H9 (cell line): ENCODE results near the gene TBCEL. TPM values are rescaled to one million over a fixed set of nuclear protein-coding genes. Genes with fewer than 3 reads are reported as not detected.

Source experiments
- DNase-seq: peaks from one replicate; pipeline ENCODE4 v3.0.0-alpha.2; 2017
- H2AFZ ChIP-seq: one replicate; pipeline ENCODE4 v1.6.1; 2013; ENCODE audit warnings: mild to moderate bottlenecking, low read length, control low read depth, moderate library complexity
- H2AK5ac ChIP-seq: 2 replicates; pipeline ENCODE4 v1.6.1; 2013; ENCODE audit warnings: low read length, control low read depth, mixed read lengths; ENCODE audit not compliant: insufficient read length
- H2BK120ac ChIP-seq: one replicate; pipeline ENCODE4 v1.6.1; 2013; ENCODE audit warnings: low read depth, mild to moderate bottlenecking, low read length, control low read depth, inconsistent platforms; ENCODE audit not compliant: poor library complexity, severe bottlenecking
- H2BK12ac ChIP-seq: 2 replicates; pipeline ENCODE4 v1.6.1; 2013; ENCODE audit warnings: low read length, control low read depth, mixed read lengths, low read depth; ENCODE audit not compliant: insufficient read length
- H2BK15ac ChIP-seq: 2 replicates; pipeline ENCODE4 v1.6.1; 2013; ENCODE audit warnings: low read depth, low read length, control low read depth
- H2BK20ac ChIP-seq: one replicate; pipeline ENCODE4 v1.6.1; 2013; ENCODE audit warnings: low read depth, mild to moderate bottlenecking, low read length, control low read depth, inconsistent platforms; ENCODE audit not compliant: poor library complexity, severe bottlenecking
- H2BK5ac ChIP-seq: 2 replicates; pipeline ENCODE4 v1.6.1; 2013; ENCODE audit warnings: low read length, control low read depth, mixed read lengths; ENCODE audit not compliant: insufficient read length
- H3K14ac ChIP-seq: 2 replicates; pipeline ENCODE4 v1.6.1; 2013; ENCODE audit warnings: low read length, control low read depth; ENCODE audit not compliant: insufficient read depth
- H3K18ac ChIP-seq: 2 replicates; pipeline ENCODE4 v1.6.1; 2013; ENCODE audit warnings: low read depth, mild to moderate bottlenecking, mixed read lengths, low read length, control low read depth; ENCODE audit not compliant: insufficient read length
- H3K23ac ChIP-seq: 2 replicates; pipeline ENCODE4 v1.6.1; 2013; ENCODE audit warnings: low read length, control low read depth, mixed read lengths, low read depth; ENCODE audit not compliant: insufficient read length
- H3K23me2 ChIP-seq: 2 replicates; pipeline ENCODE4 v1.6.1; 2013; ENCODE audit warnings: low read depth, mild to moderate bottlenecking, mixed read lengths, low read length, control low read depth; ENCODE audit not compliant: insufficient read length, poor library complexity, severe bottlenecking
- H3K27ac ChIP-seq: 2 replicates; pipeline ENCODE4 v1.5.1; 2013; ENCODE audit warnings: low read length, control low read depth, mixed read lengths, low read depth; ENCODE audit not compliant: insufficient read length
- H3K27me3 ChIP-seq: 2 replicates; pipeline ENCODE4 v1.6.1; 2013; ENCODE audit warnings: low read length, control low read depth, inconsistent platforms; ENCODE audit not compliant: insufficient read depth
- H3K4ac ChIP-seq: 2 replicates; pipeline ENCODE4 v1.6.1; 2013; ENCODE audit warnings: low read depth, mild to moderate bottlenecking, control low read depth, inconsistent platforms, low read length, moderate library complexity
- H3K4me1 ChIP-seq: 2 replicates; pipeline ENCODE4 v1.6.1; 2013; ENCODE audit warnings: low read length, control low read depth, inconsistent platforms; ENCODE audit not compliant: insufficient read depth
- H3K4me2 ChIP-seq: 2 replicates; pipeline ENCODE4 v1.6.1; 2013; ENCODE audit warnings: low read length, control low read depth, mixed read lengths; ENCODE audit not compliant: insufficient read length, insufficient read depth
- H3K56ac ChIP-seq: 2 replicates; pipeline ENCODE4 v1.6.1; 2013; ENCODE audit warnings: low read depth, mild to moderate bottlenecking, mixed read lengths, low read length, control low read depth; ENCODE audit not compliant: insufficient read length
- H3K79me1 ChIP-seq: 2 replicates; pipeline ENCODE4 v1.6.1; 2013; ENCODE audit warnings: low read depth, mild to moderate bottlenecking, moderate library complexity, low read length, control low read depth, inconsistent platforms; ENCODE audit not compliant: insufficient read depth, poor library complexity, severe bottlenecking
- H3K79me2 ChIP-seq: 2 replicates; pipeline ENCODE4 v1.6.1; 2013; ENCODE audit warnings: low read length, control low read depth, inconsistent platforms; ENCODE audit not compliant: insufficient read depth
- H3K9ac ChIP-seq: 2 replicates; pipeline ENCODE4 v1.6.1; 2013; ENCODE audit warnings: low read length, control low read depth, mixed read lengths; ENCODE audit not compliant: insufficient read length; ENCODE audit errors: extremely low read depth
- H3K9me3 ChIP-seq: one replicate; pipeline ENCODE4 v1.6.1; 2013; ENCODE audit warnings: low read depth, low read length, inconsistent platforms; ENCODE audit not compliant: control insufficient read depth
- H3T11ph ChIP-seq: one replicate; pipeline ENCODE4 v1.6.1; 2013; ENCODE audit warnings: mild to moderate bottlenecking, low read length, control low read depth, inconsistent platforms
- H4K20me1 ChIP-seq: one replicate; pipeline ENCODE4 v1.6.1; 2013; ENCODE audit not compliant: control insufficient read depth, insufficient read length, insufficient read depth
- H4K5ac ChIP-seq: 2 replicates; pipeline ENCODE4 v1.6.1; 2013; ENCODE audit warnings: low read depth, mild to moderate bottlenecking, mixed read lengths, low read length, control low read depth; ENCODE audit not compliant: insufficient read length
- H4K8ac ChIP-seq: replicated peaks from 2 replicates; pipeline ENCODE4 v1.6.1; 2013; ENCODE audit warnings: low read length, control low read depth, mixed read lengths, low read depth; ENCODE audit not compliant: insufficient read length
- H4K91ac ChIP-seq: 2 replicates; pipeline ENCODE4 v1.6.1; 2013; ENCODE audit warnings: low read depth, mild to moderate bottlenecking, moderate library complexity, mixed read lengths, low read length, control low read depth; ENCODE audit not compliant: insufficient read length
- H3K27ac Mint-ChIP-seq, 3 experiments: 2 replicates in 2 of 3; 3 replicates in 1 of 3; pipeline ENCODE4 v1.8.0; 2020 to 2021; ENCODE audit warnings: mixed read lengths in 3 of 3, mild to moderate bottlenecking in 1 of 3, moderate library complexity in 1 of 3
- H3K27me3 Mint-ChIP-seq: 2 replicates; pipeline ENCODE4 v1.8.0; 2021; ENCODE audit warnings: low read depth, mild to moderate bottlenecking, moderate library complexity, mixed read lengths
- H3K36me3 Mint-ChIP-seq, 3 experiments: 2 replicates in 2 of 3; 3 replicates in 1 of 3; pipeline ENCODE4 v1.8.0; 2020 to 2021; ENCODE audit warnings: low read depth in 3 of 3, mixed read lengths in 3 of 3; ENCODE audit not compliant: insufficient read depth in 1 of 3
- H3K4me1 Mint-ChIP-seq, 2 experiments: 2 replicates each; pipeline ENCODE4 v1.8.0; 2020; ENCODE audit warnings: mixed read lengths in 2 of 2
- H3K4me3 Mint-ChIP-seq, 2 experiments: 2 replicates in 1 of 2; 3 replicates in 1 of 2; pipeline ENCODE4 v1.8.0; 2020 to 2021; ENCODE audit warnings: mild to moderate bottlenecking in 2 of 2, mixed read lengths in 2 of 2, moderate library complexity in 1 of 2
- H3K9me3 Mint-ChIP-seq, 2 experiments: 2 replicates in 1 of 2; 3 replicates in 1 of 2; pipeline ENCODE4 v1.8.0; 2020; ENCODE audit warnings: mild to moderate bottlenecking in 2 of 2, mixed read lengths in 2 of 2, moderate library complexity in 1 of 2
- WGBS: extraction: QIAGEN DNeasy Blood & Tissue Kit; methylation state at CpG from one replicate; pipeline ENCODE4 v1.1.7; 2013; ENCODE audit warnings: missing lambda C conversion rate, low lambda C conversion rate, mixed read lengths; ENCODE audit not compliant: insufficient read length; ENCODE audit errors: extremely low coverage; 5-methylcytosine and 5-hydroxymethylcytosine counted together
- total RNA-seq: library from RNA; stranded (reverse); gene quantifications from 2 replicates; pipeline ENCODE4 v1.2.1, GENCODE V29; 2021
- TF ChIP-seq, protein P1 (sequence below): fragments of 200-600 bp; sonication (generic); conservative IDR thresholded peaks from 3 replicates; pipeline ENCODE4 v1.8.0; 2021; ENCODE audit warnings: antibody characterized with exemption, mild to moderate bottlenecking

The TBCEL gene
- total RNA-seq, 1 experiment from 2014 or later, result 17.3 TPM

DNA sequence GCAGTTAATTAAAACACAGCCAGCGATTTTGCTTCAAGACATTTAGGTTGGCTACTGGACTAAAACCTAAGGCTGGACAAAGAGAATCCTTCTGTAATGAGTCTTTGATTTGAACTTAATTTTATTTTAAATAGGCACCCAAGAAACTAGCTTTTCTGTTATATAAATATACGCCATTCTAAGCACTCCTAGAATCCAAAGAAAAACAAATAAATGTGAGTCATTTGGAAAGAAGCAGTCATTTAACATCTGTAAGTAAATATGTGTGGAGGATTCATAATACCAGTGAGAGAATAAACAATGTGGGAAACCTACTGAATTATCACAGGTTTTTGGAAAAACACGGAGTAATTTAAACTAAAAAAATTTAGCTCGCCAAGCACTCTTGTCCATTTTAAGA, 76.0 kb downstream of the TBCEL start:
- H2BK15ac ChIP-seq, result no peak overlapping the region
- no peak overlapping the region for H3K27ac ChIP-seq
- no peak overlapping the region for H4K5ac ChIP-seq
- no peak overlapping the region for H2BK5ac ChIP-seq
- H3K9me3 ChIP-seq, result no peaks in the 10 kb centered on the region
- H2BK120ac ChIP-seq, result no peak overlapping the region
- H2AFZ ChIP-seq, result no peak overlapping the region
- no peak overlapping the region for H3K18ac ChIP-seq
- Mint-ChIP-seq H3K4me1 (peaks cover 31 to 42% of the 10 kb centered on the region in 2 experiments), H3K27me3 (no peaks in the 10 kb centered on the region), H3K36me3 (no peaks in the 10 kb centered on the region; a peak in 1 of 7 replicates), H3K27ac (no peak overlapping the region), H3K4me3 (no peak overlapping the region), H3K9me3 (no peaks in the 10 kb centered on the region)
- H3K79me2 ChIP-seq, result no peaks in the 10 kb centered on the region
- no peak overlapping the region for H3K9ac ChIP-seq
- no peak overlapping the region for H4K8ac ChIP-seq
- H2BK20ac ChIP-seq, result no peak overlapping the region
- H4K91ac ChIP-seq, result no peak overlapping the region
- TF ChIP-seq, protein P1, sequence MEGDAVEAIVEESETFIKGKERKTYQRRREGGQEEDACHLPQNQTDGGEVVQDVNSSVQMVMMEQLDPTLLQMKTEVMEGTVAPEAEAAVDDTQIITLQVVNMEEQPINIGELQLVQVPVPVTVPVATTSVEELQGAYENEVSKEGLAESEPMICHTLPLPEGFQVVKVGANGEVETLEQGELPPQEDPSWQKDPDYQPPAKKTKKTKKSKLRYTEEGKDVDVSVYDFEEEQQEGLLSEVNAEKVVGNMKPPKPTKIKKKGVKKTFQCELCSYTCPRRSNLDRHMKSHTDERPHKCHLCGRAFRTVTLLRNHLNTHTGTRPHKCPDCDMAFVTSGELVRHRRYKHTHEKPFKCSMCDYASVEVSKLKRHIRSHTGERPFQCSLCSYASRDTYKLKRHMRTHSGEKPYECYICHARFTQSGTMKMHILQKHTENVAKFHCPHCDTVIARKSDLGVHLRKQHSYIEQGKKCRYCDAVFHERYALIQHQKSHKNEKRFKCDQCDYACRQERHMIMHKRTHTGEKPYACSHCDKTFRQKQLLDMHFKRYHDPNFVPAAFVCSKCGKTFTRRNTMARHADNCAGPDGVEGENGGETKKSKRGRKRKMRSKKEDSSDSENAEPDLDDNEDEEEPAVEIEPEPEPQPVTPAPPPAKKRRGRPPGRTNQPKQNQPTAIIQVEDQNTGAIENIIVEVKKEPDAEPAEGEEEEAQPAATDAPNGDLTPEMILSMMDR, result no peak
- H3T11ph ChIP-seq, result no peak overlapping the region
- H3K23ac ChIP-seq, result no peak overlapping the region
- no peak overlapping the region for H2BK12ac ChIP-seq
- H4K20me1 ChIP-seq, result no peaks in the 10 kb centered on the region
- no peak overlapping the region for H3K4ac ChIP-seq
- WGBS, result no CpG with 5 or more reads among the region's 4 CpGs
- no peaks in the 10 kb centered on the region for H3K79me1 ChIP-seq
- H3K56ac ChIP-seq, result no peak overlapping the region
- DNase-seq, result no peak
- H2AK5ac ChIP-seq, result no peak overlapping the region
- no peaks in the 10 kb centered on the region for H3K4me1 ChIP-seq
- H3K14ac ChIP-seq, result no peak overlapping the region
- no peaks in the 10 kb centered on the region for H3K23me2 ChIP-seq
- H3K27me3 ChIP-seq, result no peaks in the 10 kb centered on the region
- H3K4me2 ChIP-seq, result no peak overlapping the region
